Loucy (cell line): ENCODE data around the gene YTHDF2.
"Not testable (repeated sequence)": the region's sequence is repeated elsewhere in the genome, so short reads cannot be mapped to it uniquely, and the experiment has no call there.

Experiments used
- H2AFZ ChIP-seq: fragments of 200-600 bp; sonication (generic); 2 replicates; pipeline ENCODE4 v1.6.0; 2016; ENCODE audit warnings: antibody characterized with exemption, mild to moderate bottlenecking, low read length, moderate library complexity
- H3F3A ChIP-seq: fragments of 200-600 bp; 2 replicates; pipeline ENCODE4 v1.6.0; 2016; ENCODE audit warnings: antibody characterized with exemption, low read depth, mild to moderate bottlenecking
- H3K27me3 ChIP-seq: fragments of 200-600 bp; sonication (generic); 2 replicates; pipeline ENCODE4 v1.6.1; 2014; ENCODE audit warnings: low read length, mild to moderate bottlenecking; ENCODE audit not compliant: insufficient read depth, poor library complexity, severe bottlenecking
- H3K36me3 ChIP-seq: fragments of 200-600 bp; sonication (generic); 2 replicates; pipeline ENCODE4 v1.6.1; 2016; ENCODE audit warnings: low read length; ENCODE audit not compliant: insufficient read depth
- H3K4me1 ChIP-seq: fragments of 200-600 bp; sonication (generic); 2 replicates; pipeline ENCODE4 v1.5.1; 2014; ENCODE audit warnings: low read length, mild to moderate bottlenecking; ENCODE audit not compliant: insufficient read depth, poor library complexity, severe bottlenecking
- H3K4me2 ChIP-seq: fragments of 200-600 bp; sonication (generic); 2 replicates; pipeline ENCODE4 v1.6.0; 2014; ENCODE audit warnings: antibody characterized with exemption, low read length, low read depth, mild to moderate bottlenecking; ENCODE audit not compliant: poor library complexity, severe bottlenecking
- H3K4me3 ChIP-seq: fragments of 200-600 bp; sonication (generic); 2 replicates; pipeline ENCODE4 v1.5.1; 2014; ENCODE audit warnings: low read length, mild to moderate bottlenecking, mixed read lengths; ENCODE audit not compliant: poor library complexity, severe bottlenecking
- H3K79me2 ChIP-seq: fragments of 200-600 bp; sonication (generic); 2 replicates; pipeline ENCODE4 v1.6.1; 2014; ENCODE audit warnings: low read length; ENCODE audit not compliant: insufficient read depth
- H3K9ac ChIP-seq: fragments of 200-600 bp; sonication (generic); 2 replicates; pipeline ENCODE4 v1.6.0; 2014; ENCODE audit warnings: mild to moderate bottlenecking, low read depth, low read length, moderate library complexity; ENCODE audit not compliant: poor library complexity, severe bottlenecking
- H3K9me2 ChIP-seq: fragments of 200-600 bp; sonication (generic); replicated peaks from 2 replicates; pipeline ENCODE4 v1.6.1; 2016; ENCODE audit warnings: low read depth, low read length, mixed read lengths
- H3K9me3 ChIP-seq: fragments of 200-600 bp; sonication (generic); 2 replicates; pipeline ENCODE4 v1.6.1; 2014; ENCODE audit warnings: mild to moderate bottlenecking, antibody characterized with exemption, low read length, low read depth; ENCODE audit not compliant: insufficient read depth
- H4K20me1 ChIP-seq: fragments of 200-600 bp; sonication (generic); 2 replicates; pipeline ENCODE4 v1.6.0; 2014; ENCODE audit warnings: antibody characterized with exemption, low read length, mild to moderate bottlenecking; ENCODE audit not compliant: insufficient read depth, poor library complexity, severe bottlenecking
- EZH2phosphoT487 ChIP-seq: fragments of 200-600 bp; IDR thresholded peaks from 2 replicates; pipeline ENCODE4 v1.6.1; 2018; ENCODE audit warnings: antibody characterized with exemption, mild to moderate bottlenecking, moderate library complexity, borderline replicate concordance
- TF ChIP-seq, protein P1 (sequence below): fragments of 200-600 bp; sonication (generic); conservative IDR thresholded peaks from 2 replicates; pipeline ENCODE4 v1.5.1; 2014; ENCODE audit warnings: mild to moderate bottlenecking, antibody characterized with exemption, low read length

Gene YTHDF2

DNA sequence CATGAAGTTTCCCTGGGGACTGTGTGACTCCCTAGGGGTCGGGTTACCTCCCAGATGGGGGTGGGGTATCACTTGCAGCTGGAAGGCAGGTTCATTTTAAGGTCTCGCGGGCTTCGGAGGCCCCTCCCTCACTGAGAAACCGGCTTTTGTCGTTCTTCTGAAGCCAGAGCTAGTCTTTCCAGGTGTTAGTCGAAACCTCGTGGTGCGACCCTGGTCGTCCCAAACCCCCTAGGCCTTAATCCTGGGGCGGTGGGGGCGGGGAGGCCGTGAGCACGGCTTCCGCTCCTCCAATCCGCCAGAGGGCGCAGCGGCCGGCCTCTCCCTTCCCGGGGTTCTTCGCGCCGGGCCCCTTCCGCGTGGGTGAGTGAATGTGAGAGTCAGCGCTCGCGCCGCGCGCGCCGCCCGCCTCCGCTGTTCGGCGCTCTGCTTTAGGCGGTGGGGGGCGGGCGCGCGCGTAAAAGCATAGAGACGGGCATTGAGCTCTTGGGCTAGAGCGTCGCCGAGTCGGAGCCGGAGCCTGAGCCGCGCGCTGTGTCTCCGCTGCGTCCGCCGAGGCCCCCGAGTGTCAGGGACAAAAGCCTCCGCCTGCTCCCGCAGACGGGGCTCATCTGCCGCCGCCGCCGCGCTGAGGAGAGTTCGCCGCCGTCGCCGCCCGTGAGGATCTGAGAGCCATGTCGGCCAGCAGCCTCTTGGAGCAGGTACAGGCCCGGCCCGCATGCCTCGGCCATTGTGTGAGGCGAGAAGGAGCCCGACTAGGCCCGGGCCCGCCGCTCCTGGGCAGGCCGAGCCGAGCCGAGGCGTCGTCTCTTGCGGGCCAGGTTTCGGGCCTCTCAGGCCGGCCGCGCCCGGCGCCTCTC lies at the start of gene YTHDF2:
Gene YTHDF2 (plus strand): TSS at position 491 of the 857 bp plus-strand sequence. CDS start 181 bp downstream, at position 672.
- peaks cover 27% of the 10 kb centered on the region; the same call in 1 of the 2 replicates for H3K36me3 ChIP-seq
- H3K9ac ChIP-seq = peak within 1 kb of the TSS; percentile 99
- peak within 1 kb of the TSS; percentile 82 for H2AFZ ChIP-seq
- peaks cover 49% of the 10 kb centered on the region for H3K79me2 ChIP-seq
- TF ChIP-seq EZH2phosphoT487 = no peak
- TF ChIP-seq, protein P1, sequence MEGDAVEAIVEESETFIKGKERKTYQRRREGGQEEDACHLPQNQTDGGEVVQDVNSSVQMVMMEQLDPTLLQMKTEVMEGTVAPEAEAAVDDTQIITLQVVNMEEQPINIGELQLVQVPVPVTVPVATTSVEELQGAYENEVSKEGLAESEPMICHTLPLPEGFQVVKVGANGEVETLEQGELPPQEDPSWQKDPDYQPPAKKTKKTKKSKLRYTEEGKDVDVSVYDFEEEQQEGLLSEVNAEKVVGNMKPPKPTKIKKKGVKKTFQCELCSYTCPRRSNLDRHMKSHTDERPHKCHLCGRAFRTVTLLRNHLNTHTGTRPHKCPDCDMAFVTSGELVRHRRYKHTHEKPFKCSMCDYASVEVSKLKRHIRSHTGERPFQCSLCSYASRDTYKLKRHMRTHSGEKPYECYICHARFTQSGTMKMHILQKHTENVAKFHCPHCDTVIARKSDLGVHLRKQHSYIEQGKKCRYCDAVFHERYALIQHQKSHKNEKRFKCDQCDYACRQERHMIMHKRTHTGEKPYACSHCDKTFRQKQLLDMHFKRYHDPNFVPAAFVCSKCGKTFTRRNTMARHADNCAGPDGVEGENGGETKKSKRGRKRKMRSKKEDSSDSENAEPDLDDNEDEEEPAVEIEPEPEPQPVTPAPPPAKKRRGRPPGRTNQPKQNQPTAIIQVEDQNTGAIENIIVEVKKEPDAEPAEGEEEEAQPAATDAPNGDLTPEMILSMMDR = peak; percentile 81
- peak within 1 kb of the TSS; percentile 79 for H3K4me2 ChIP-seq
- no peaks in the 10 kb centered on the region for H3F3A ChIP-seq
- peaks cover 45% of the 10 kb centered on the region for H4K20me1 ChIP-seq
- H3K4me1 ChIP-seq = peaks cover 34% of the 10 kb centered on the region
- H3K4me3 ChIP-seq = peak within 1 kb of the TSS; percentile 89
- H3K9me3 ChIP-seq = no peaks in the 10 kb centered on the region
- H3K27me3 ChIP-seq = peaks cover 9% of the 10 kb centered on the region
- H3K9me2 ChIP-seq = no peaks in the 10 kb centered on the region

DNA sequence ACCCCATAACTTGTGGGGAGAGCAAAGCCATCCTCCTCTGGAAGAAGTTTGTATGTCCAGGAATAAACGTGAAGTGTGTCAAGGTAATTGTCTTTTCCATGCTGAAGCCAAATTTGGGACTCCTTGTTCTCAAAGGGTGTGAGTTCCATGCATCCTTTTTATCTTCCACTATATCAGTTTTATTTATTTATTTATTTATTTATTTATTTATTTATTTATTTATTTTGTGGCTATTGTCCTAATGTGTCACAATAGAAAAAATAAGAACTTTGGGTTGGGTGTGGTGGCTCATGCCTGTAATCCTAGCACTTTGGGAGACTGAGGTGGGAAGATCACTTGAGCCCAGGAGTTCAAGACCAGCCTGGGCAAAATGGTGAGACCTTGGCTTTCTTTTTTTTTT lies 45.1 kb upstream of the YTHDF2 start:
- not testable (repeated sequence) for H3K4me2 ChIP-seq, H3K4me1 ChIP-seq, H4K20me1 ChIP-seq, H3K79me2 ChIP-seq, H3K9me2 ChIP-seq, H3F3A ChIP-seq, H2AFZ ChIP-seq, H3K9ac ChIP-seq, H3K4me3 ChIP-seq, H3K27me3 ChIP-seq, H3K9me3 ChIP-seq
- H3K36me3 ChIP-seq = peaks cover 39% of the 10 kb centered on the region; the same call in 1 of the 2 replicates

DNA sequence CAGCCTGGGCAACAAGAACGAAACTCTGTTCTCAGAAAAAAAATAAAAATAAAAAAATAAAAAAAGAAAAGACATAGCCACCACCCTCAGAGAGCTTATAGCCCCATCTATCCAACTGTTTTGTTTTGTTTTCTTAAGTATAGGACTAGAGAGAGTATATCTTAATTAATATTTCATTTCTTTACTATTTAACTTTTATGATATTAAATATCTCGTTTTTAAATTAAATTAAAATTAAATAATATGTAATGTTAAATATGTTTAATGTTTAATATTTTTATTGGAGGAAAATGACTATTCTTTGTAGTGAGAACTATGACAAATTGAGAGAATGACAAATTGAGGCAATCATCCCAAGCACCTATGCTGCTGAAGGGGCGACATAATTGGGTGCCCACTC lies 33.1 kb upstream of the YTHDF2 start:
- no peak overlapping the region for H3K4me3 ChIP-seq
- no peaks in the 10 kb centered on the region for H3K9me2 ChIP-seq
- H3K9ac ChIP-seq = no peak overlapping the region
- peaks cover 40% of the 10 kb centered on the region; the same call in 1 of the 2 replicates for H3K36me3 ChIP-seq
- no peaks in the 10 kb centered on the region for H3K79me2 ChIP-seq
- H4K20me1 ChIP-seq = no peaks in the 10 kb centered on the region
- no peak overlapping the region for H2AFZ ChIP-seq
- H3K9me3 ChIP-seq = no peaks in the 10 kb centered on the region
- H3K4me2 ChIP-seq = no peak overlapping the region
- no peaks in the 10 kb centered on the region for H3F3A ChIP-seq
- no peaks in the 10 kb centered on the region for H3K4me1 ChIP-seq
- no peaks in the 10 kb centered on the region for H3K27me3 ChIP-seq
- TF ChIP-seq, protein P1 = no peak
- TF ChIP-seq EZH2phosphoT487 = no peak
